ENCODE results near the gene UQCC3. TPM values are rescaled to one million over a fixed set of nuclear protein-coding genes. Genes with fewer than 3 reads are reported as not detected.

The UQCC3 gene
- total and polyA plus RNA-seq, 2 donors (not counting 3 experiments of a cell fraction or from before 2014, with no cell fraction given) = 8.6 to 15.5 TPM

- no peaks in the 10 kb centered on the region for H3K9me1 ChIP-seq (replicated peaks; ENCODE audit: control insufficient read depth, extremely low read depth, insufficient read depth, low read length)
- peaks cover 33% of the 10 kb centered on the region for H3K79me2 ChIP-seq (ENCODE audit: control insufficient read depth, insufficient read depth, low read length)
- ChIA-PET POLR2A (interaction anchor here (0.6 to 2.2 kb wide), 38 partner anchors 10 to 327 kb away, joined by 3 to 71 read pairs (median 6); partner anchors contain the start of genes AHNAK, B3GAT3, EEF1G and EML3), CTCF (interaction anchor here (0.9 to 2.5 kb wide), 16 partner anchors 10 to 271 kb away, joined by 3 to 15 read pairs (median 6); partner anchors contain the start of genes B3GAT3, BSCL2, GNG3 and INTS5)
- H3K4me1 ChIP-seq (ENCODE audit: control insufficient read depth, extremely low read depth, insufficient read depth, low read length) = peaks cover 16% of the 10 kb centered on the region
- H3K9me3 ChIP-seq (replicated peaks; ENCODE audit: control insufficient read depth, insufficient read depth, low read length) = no peaks in the 10 kb centered on the region
- H3K36me3 ChIP-seq (ENCODE audit: control insufficient read depth in 2 of 2, extremely low read depth in 1 of 2, insufficient read depth in 2 of 2, low read length in 2 of 2) = peaks cover 0 to 2% of the 10 kb centered on the region in 2 experiments
- TSS peak; percentile 88 for BruUV-seq (replicated peaks)
- dilution Hi-C loops (cut with MboI; ENCODE audit: extremely low pct_ligation_motif_present, low sequenced_read_pairs) = no loop called here
- H3K4me3 ChIP-seq (replicated peaks in 1 of 3; ENCODE audit: insufficient read depth in 1 of 3, low read depth in 1 of 3, low read length in 3 of 3) = peak within 1 kb of the TSS; percentile 42 to 83 (median 59)
- FAIRE-seq (peak; percentile 93), DNase-seq (ENCODE audit: low read depth, low spot score) (peak; percentile 95)
- intact Hi-C loops (cut with micrococcal nuclease) = loop anchor here (1.0 to 5.0 kb wide), 4 partner anchors 12 to 53 kb away; partner anchors contain the start of genes BSCL2, EML3, GNG3 and INTS5
- peak within 1 kb of the TSS; percentile 44 for H3K27ac ChIP-seq (ENCODE audit: insufficient read depth, low read depth, low read length)
- peak within 1 kb of the TSS; percentile 4 for H2AFZ ChIP-seq (ENCODE audit: low read depth, low read length)
- peak within 1 kb of the TSS; percentile 69 for H3K9ac ChIP-seq (replicated peaks; ENCODE audit: extremely low read depth, insufficient read depth, low read length)
- peak within 1 kb of the TSS; percentile 83 for H3K4me2 ChIP-seq (ENCODE audit: insufficient read depth, low read length)
- no peaks in the 10 kb centered on the region for H3K27me3 ChIP-seq (ENCODE audit: control insufficient read depth in 2 of 2, insufficient read depth in 2 of 2, low read length in 2 of 2)
- no peak for TF ChIP-seq JUN (IDR thresholded peaks at IDR 0.05; ENCODE audit: borderline replicate concordance, insufficient read depth, insufficient read length, low read depth)
- TF ChIP-seq MAX (IDR thresholded peaks at IDR 0.05; ENCODE audit: insufficient read depth, insufficient read length) = no peak
- TF ChIP-seq FOS (IDR thresholded peaks at IDR 0.05; ENCODE audit: borderline replicate concordance, insufficient read depth, low read length) = no peak
- TF ChIP-seq POLR2A (IDR thresholded peaks at IDR 0.05; ENCODE audit: low read depth, low read length) = peak; percentile 100
- no peak for TF ChIP-seq MYC (IDR thresholded peaks at IDR 0.05; ENCODE audit: low read depth, low read length)
- peak; percentile 100 for TF ChIP-seq POLR2AphosphoS5 (IDR thresholded peaks at IDR 0.05; ENCODE audit: insufficient read depth, low read depth, low read length)
- no peaks in the 10 kb centered on the region for H4K20me1 ChIP-seq (replicated peaks; ENCODE audit: control insufficient read depth, extremely low read depth, insufficient read depth, low read length)
Observed at GRCh38 chr11:62665075-62665598, 6.3 kb upstream of the UQCC3 start, which contains the start of the genes C11orf98 and CSKMT. Gene C11orf98 (minus strand): TSS chr11:62665210. CDS start chr11:62665169, 41 bp downstream. Gene CSKMT (plus strand): TSS chr11:62665312. CDS start chr11:62665880, 568 bp downstream.

Data from endothelial cell of umbilical vein (primary cell).